ENCODE results near the gene DAB1.

DAB1 gene

GRCh38 chr1:57142169-57142568 is 281.7 kb downstream of the DAB1 start (continued):
- TF ChIP-seq ZBTB49 (tag by site-specific recombination; IDR thresholded peaks at IDR 0.05; ENCODE audit: low read depth) (no peak), OSR2 (tag by site-specific recombination; IDR thresholded peaks at IDR 0.05) (no peak), ZNF707 (tag by site-specific recombination; IDR thresholded peaks at IDR 0.05) (no peak), SP3 (tag by site-specific recombination; IDR thresholded peaks at IDR 0.05) (no peak), SP7 (tag by site-specific recombination; IDR thresholded peaks at IDR 0.05) (no peak), MZF1 (tag by site-specific recombination; IDR thresholded peaks at IDR 0.05; ENCODE audit: borderline replicate concordance) (no peak), PATZ1 (tag by site-specific recombination; IDR thresholded peaks at IDR 0.05) (no peak), ZFHX2 (tag by site-specific recombination; conservative IDR thresholded peaks at IDR 0.05) (no peak), SCRT2 (tag by site-specific recombination; IDR thresholded peaks at IDR 0.05) (no peak), ZNF664 (tag by site-specific recombination; IDR thresholded peaks at IDR 0.05) (no peak), ZNF701 (tag by site-specific recombination; IDR thresholded peaks at IDR 0.05) (no peak)

GRCh38 chr1:57138432-57139078 is 285.3 kb downstream of the DAB1 start:
- POLR2A ChIA-PET: no interaction called here
- Histone ChIP-seq H3K4me1 (ENCODE audit: control insufficient read depth, insufficient read depth, low read length) (no peaks in the 10 kb centered on the region), H3K27ac (ENCODE audit: extremely low read depth, low read depth, low read length) (no peak overlapping the region)

GRCh38 chr1:57137980-57138379 is 285.9 kb downstream of the DAB1 start:
- CTCF ChIA-PET: no interaction called here
- Histone ChIP-seq H3K27ac (ENCODE audit: extremely low read depth, low read depth, low read length) (no peak overlapping the region), H3K4me3 (ENCODE audit: low read depth, low read length) (no peak overlapping the region), H3K9me3 (ENCODE audit: control insufficient read depth, insufficient read depth, low read depth, low read length) (no peaks in the 10 kb centered on the region), H3K4me1 (ENCODE audit: control insufficient read depth, insufficient read depth, low read length) (no peaks in the 10 kb centered on the region), H3K36me3 (ENCODE audit: control insufficient read depth in 2 of 2, insufficient read depth in 1 of 2, low read length in 2 of 2) (no peaks in the 10 kb centered on the region)
- POLR2A ChIA-PET: no interaction called here
- TF ChIP-seq KLF17 (tag by site-specific recombination; IDR thresholded peaks at IDR 0.05) (no peak), ZFP3 (tag by site-specific recombination; IDR thresholded peaks at IDR 0.05; ENCODE audit: low read depth) (no peak), ZNF169 (tag by site-specific recombination; IDR thresholded peaks at IDR 0.05) (no peak), ZNF792 (tag by site-specific recombination; IDR thresholded peaks at IDR 0.05) (no peak), ZNF335 (tag by site-specific recombination; conservative IDR thresholded peaks at IDR 0.05) (no peak), ZNF404 (tag by site-specific recombination; IDR thresholded peaks at IDR 0.05) (no peak), YY1 (tag by site-specific recombination; IDR thresholded peaks at IDR 0.05) (no peak), ZSCAN5A (tag by site-specific recombination; IDR thresholded peaks at IDR 0.05) (no peak), ZNF777 (tag by site-specific recombination; IDR thresholded peaks at IDR 0.05; ENCODE audit: borderline replicate concordance) (no peak), ZNF510 (tag by site-specific recombination; IDR thresholded peaks at IDR 0.05; ENCODE audit: insufficient replicate concordance) (no peak), ZNF645 (tag by site-specific recombination; IDR thresholded peaks at IDR 0.05) (no peak), ZNF211 (tag by site-specific recombination; IDR thresholded peaks at IDR 0.05; ENCODE audit: low read depth) (no peak), ZNF548 (tag by site-specific recombination; IDR thresholded peaks at IDR 0.05) (no peak), ZNF600 (tag by site-specific recombination; IDR thresholded peaks at IDR 0.05) (no peak), SCRT1 (tag by site-specific recombination; IDR thresholded peaks at IDR 0.05; ENCODE audit: borderline replicate concordance) (no peak)

More at GRCh38 chr1:57138432-57139078, 285.3 kb downstream of the DAB1 start:
- CTCF ChIA-PET: no interaction called here
- no peak overlapping the region for H3K4me3 ChIP-seq (ENCODE audit: low read depth, low read length)
- H3K9me3 ChIP-seq (ENCODE audit: control insufficient read depth, insufficient read depth, low read depth, low read length): no peaks in the 10 kb centered on the region
- H3K36me3 ChIP-seq (ENCODE audit: control insufficient read depth in 2 of 2, insufficient read depth in 1 of 2, low read length in 2 of 2): no peaks in the 10 kb centered on the region
- no peak for TF ChIP-seq ZNF423 (tag by site-specific recombination; IDR thresholded peaks at IDR 0.05)
